ENCODE measurements around the gene XPO1.

- TF ChIP-seq, protein P1, sequence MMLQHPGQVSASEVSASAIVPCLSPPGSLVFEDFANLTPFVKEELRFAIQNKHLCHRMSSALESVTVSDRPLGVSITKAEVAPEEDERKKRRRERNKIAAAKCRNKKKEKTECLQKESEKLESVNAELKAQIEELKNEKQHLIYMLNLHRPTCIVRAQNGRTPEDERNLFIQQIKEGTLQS (CRISPR knock-in tag; conservative IDR thresholded peaks at IDR 0.05): no peak
- TF ChIP-seq, protein P2, sequence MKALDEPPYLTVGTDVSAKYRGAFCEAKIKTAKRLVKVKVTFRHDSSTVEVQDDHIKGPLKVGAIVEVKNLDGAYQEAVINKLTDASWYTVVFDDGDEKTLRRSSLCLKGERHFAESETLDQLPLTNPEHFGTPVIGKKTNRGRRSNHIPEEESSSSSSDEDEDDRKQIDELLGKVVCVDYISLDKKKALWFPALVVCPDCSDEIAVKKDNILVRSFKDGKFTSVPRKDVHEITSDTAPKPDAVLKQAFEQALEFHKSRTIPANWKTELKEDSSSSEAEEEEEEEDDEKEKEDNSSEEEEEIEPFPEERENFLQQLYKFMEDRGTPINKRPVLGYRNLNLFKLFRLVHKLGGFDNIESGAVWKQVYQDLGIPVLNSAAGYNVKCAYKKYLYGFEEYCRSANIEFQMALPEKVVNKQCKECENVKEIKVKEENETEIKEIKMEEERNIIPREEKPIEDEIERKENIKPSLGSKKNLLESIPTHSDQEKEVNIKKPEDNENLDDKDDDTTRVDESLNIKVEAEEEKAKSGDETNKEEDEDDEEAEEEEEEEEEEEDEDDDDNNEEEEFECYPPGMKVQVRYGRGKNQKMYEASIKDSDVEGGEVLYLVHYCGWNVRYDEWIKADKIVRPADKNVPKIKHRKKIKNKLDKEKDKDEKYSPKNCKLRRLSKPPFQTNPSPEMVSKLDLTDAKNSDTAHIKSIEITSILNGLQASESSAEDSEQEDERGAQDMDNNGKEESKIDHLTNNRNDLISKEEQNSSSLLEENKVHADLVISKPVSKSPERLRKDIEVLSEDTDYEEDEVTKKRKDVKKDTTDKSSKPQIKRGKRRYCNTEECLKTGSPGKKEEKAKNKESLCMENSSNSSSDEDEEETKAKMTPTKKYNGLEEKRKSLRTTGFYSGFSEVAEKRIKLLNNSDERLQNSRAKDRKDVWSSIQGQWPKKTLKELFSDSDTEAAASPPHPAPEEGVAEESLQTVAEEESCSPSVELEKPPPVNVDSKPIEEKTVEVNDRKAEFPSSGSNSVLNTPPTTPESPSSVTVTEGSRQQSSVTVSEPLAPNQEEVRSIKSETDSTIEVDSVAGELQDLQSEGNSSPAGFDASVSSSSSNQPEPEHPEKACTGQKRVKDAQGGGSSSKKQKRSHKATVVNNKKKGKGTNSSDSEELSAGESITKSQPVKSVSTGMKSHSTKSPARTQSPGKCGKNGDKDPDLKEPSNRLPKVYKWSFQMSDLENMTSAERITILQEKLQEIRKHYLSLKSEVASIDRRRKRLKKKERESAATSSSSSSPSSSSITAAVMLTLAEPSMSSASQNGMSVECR (CRISPR knock-in tag; IDR thresholded peaks at IDR 0.05; ENCODE audit: borderline replicate concordance): no peak
- TF ChIP-seq IRF2 (CRISPR knock-in tag; IDR thresholded peaks at IDR 0.05; ENCODE audit: borderline replicate concordance, low read depth) (no peak), ZNF396 (CRISPR knock-in tag; IDR thresholded peaks at IDR 0.05; ENCODE audit: borderline replicate concordance) (no peak), ZNF512 (CRISPR knock-in tag; IDR thresholded peaks at IDR 0.05; ENCODE audit: borderline replicate concordance) (no peak), ELF4 (CRISPR knock-in tag; IDR thresholded peaks at IDR 0.05; ENCODE audit: low read depth) (no peak), ESRRA (CRISPR knock-in tag; IDR thresholded peaks at IDR 0.05; ENCODE audit: borderline replicate concordance) (no peak), RELA (CRISPR knock-in tag; IDR thresholded peaks at IDR 0.05; ENCODE audit: borderline replicate concordance) (no peak)
- TF ChIP-seq, protein P3, sequence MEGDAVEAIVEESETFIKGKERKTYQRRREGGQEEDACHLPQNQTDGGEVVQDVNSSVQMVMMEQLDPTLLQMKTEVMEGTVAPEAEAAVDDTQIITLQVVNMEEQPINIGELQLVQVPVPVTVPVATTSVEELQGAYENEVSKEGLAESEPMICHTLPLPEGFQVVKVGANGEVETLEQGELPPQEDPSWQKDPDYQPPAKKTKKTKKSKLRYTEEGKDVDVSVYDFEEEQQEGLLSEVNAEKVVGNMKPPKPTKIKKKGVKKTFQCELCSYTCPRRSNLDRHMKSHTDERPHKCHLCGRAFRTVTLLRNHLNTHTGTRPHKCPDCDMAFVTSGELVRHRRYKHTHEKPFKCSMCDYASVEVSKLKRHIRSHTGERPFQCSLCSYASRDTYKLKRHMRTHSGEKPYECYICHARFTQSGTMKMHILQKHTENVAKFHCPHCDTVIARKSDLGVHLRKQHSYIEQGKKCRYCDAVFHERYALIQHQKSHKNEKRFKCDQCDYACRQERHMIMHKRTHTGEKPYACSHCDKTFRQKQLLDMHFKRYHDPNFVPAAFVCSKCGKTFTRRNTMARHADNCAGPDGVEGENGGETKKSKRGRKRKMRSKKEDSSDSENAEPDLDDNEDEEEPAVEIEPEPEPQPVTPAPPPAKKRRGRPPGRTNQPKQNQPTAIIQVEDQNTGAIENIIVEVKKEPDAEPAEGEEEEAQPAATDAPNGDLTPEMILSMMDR (IDR thresholded peaks at IDR 0.05): no peak
- TF ChIP-seq, protein P4, sequence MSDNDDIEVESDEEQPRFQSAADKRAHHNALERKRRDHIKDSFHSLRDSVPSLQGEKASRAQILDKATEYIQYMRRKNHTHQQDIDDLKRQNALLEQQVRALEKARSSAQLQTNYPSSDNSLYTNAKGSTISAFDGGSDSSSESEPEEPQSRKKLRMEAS (CRISPR knock-in tag; IDR thresholded peaks at IDR 0.05): no peak
Measured at GRCh38 chr2:61448229-61448628, 89.9 kb downstream of the XPO1 start.
